Measurements from ENCODE around the gene B4GALT3. TPM values are rescaled to one million over a fixed set of nuclear protein-coding genes. Genes with fewer than 3 reads are reported as not detected.

The B4GALT3 gene
- total and polyA plus RNA-seq, 2 of the 8 experiments (the other 6 are each of a cell fraction or from before 2014, with no cell fraction given), result 42.3 to 43.0 TPM

- no peak for DNase-seq (ENCODE audit: low read depth in 1 of 2, low spot score in 2 of 2)
- H3K9ac ChIP-seq (replicated peaks in 1 of 4; ENCODE audit: extremely low read depth in 1 of 4, low read depth in 3 of 4, low read length in 3 of 4), result peak overlapping the region in 1 of 4 experiments; percentile 21; a peak in 1 of 7 replicates
- H3K14ac ChIP-seq (ENCODE audit: insufficient read length), result no peak overlapping the region
- H4K5ac ChIP-seq (ENCODE audit: insufficient read length, low read depth, low read length), result no peak overlapping the region
- no peaks in the 10 kb centered on the region for H3K23me2 ChIP-seq (ENCODE audit: low read depth, low read length)
- H3K27me3 ChIP-seq (replicated peaks in 1 of 4; ENCODE audit: control insufficient read depth in 3 of 4, extremely low read depth in 1 of 4, insufficient read depth in 3 of 4, low read length in 3 of 4), result 0 out of 7 replicates have a peak, but pooled peaks cover 0 to under 1% (median 0%) of the 10 kb centered on the region in 4 experiments
- H2BK20ac ChIP-seq (ENCODE audit: low read length), result no peak overlapping the region
- no peak overlapping the region for H2BK15ac ChIP-seq (ENCODE audit: low read length)
- H3K56ac ChIP-seq (replicated peaks; ENCODE audit: insufficient read length, low read depth, low read length), result no peak overlapping the region
- whole genome bisulfite sequencing, 2 experiments (ENCODE audit: extremely low coverage in 1 of 2, insufficient coverage in 1 of 2, insufficient read length in 1 of 2, insufficient replicate concordance in 2 of 2, low coverage in 1 of 2, low lambda C conversion rate in 2 of 2, missing lambda C conversion rate in 1 of 2), result 94% methylated on average over 7 of the region's 7 CpGs; no CpG with 5 or more reads in 1 of the 2 experiments
- H3K23ac ChIP-seq (ENCODE audit: insufficient read length), result no peak overlapping the region
- FAIRE-seq, result no peak
- H2BK5ac ChIP-seq (ENCODE audit: low read depth, low read length), result no peak overlapping the region
- H3K79me1 ChIP-seq (ENCODE audit: low read depth, low read length), result no peaks in the 10 kb centered on the region
- ChIA-PET POLR2A (ENCODE audit: partially characterized antibody) (interaction anchor here (0.6 to 9.9 kb wide), 8 partner anchors 9 to 163 kb away, joined by 3 to 82 read pairs (median 3); partner anchors contain the start of genes NDUFS2, PCP4L1, SDHC and TOMM40L), CTCF (ENCODE audit: partially characterized antibody) (interaction anchor here (0.5 to 23.7 kb wide), 18 partner anchors 11 to 798 kb away, joined by 3 to 427 read pairs (median 4); partner anchors contain the start of genes ADAMTS4, NDUFS2 and TOMM40L)
- no peak overlapping the region; the same call in 1 of the 2 replicates for H4K8ac ChIP-seq (ENCODE audit: extremely low read depth, insufficient read depth, low read length)
- no peak overlapping the region; the same call in 1 of the 2 replicates for H2BK12ac ChIP-seq (ENCODE audit: low read depth, low read length)
- no peak overlapping the region for H3K4me3 ChIP-seq (ENCODE audit: extremely low read depth in 1 of 4, insufficient read depth in 2 of 4, low read depth in 3 of 4, low read length in 4 of 4)
- no peak overlapping the region for H2BK120ac ChIP-seq (replicated peaks; ENCODE audit: low read depth, low read length)
- H3K4me2 ChIP-seq (ENCODE audit: insufficient read depth in 1 of 2, low read depth in 2 of 2, low read length in 2 of 2), result peak overlapping the region in 1 of 2 experiments; percentile 8; a peak in 1 of 4 replicates
- peaks cover 0 to 13% (median 0%) of the 10 kb centered on the region in 4 experiments; a peak in 3 of 7 replicates for H3K4me1 ChIP-seq (replicated peaks in 1 of 4; ENCODE audit: control insufficient read depth in 3 of 4, insufficient read depth in 4 of 4, low read length in 3 of 4)
- H3K27ac ChIP-seq (ENCODE audit: low read depth, low read length), result no peak overlapping the region
- peaks cover 0 to 3% of the 10 kb centered on the region in 2 experiments for H4K20me1 ChIP-seq (replicated peaks in 1 of 2; ENCODE audit: control insufficient read depth in 1 of 2, insufficient read depth in 2 of 2, low read length in 2 of 2)
- H3K18ac ChIP-seq (ENCODE audit: extremely low read depth, low read length), result no peak overlapping the region
- H4K91ac ChIP-seq (replicated peaks; ENCODE audit: insufficient read length, low read length), result no peak overlapping the region
- no peaks in the 10 kb centered on the region for H3K9me3 ChIP-seq (ENCODE audit: insufficient read depth in 2 of 2, low read depth in 1 of 2, low read length in 1 of 2)
- no peak for TF ChIP-seq YY1 (IDR thresholded peaks at IDR 0.05; ENCODE audit: low read depth, low read length)
- TF ChIP-seq SIN3A (conservative IDR thresholded peaks at IDR 0.05 in 1 of 2, IDR thresholded peaks at IDR 0.05 in 1 of 2; ENCODE audit: low read depth in 1 of 2, low read length in 2 of 2), result no peak
- TF ChIP-seq, protein P1, sequence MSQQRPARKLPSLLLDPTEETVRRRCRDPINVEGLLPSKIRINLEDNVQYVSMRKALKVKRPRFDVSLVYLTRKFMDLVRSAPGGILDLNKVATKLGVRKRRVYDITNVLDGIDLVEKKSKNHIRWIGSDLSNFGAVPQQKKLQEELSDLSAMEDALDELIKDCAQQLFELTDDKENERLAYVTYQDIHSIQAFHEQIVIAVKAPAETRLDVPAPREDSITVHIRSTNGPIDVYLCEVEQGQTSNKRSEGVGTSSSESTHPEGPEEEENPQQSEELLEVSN (IDR thresholded peaks at IDR 0.05), result no peak
- TF ChIP-seq CHD2 (IDR thresholded peaks at IDR 0.05; ENCODE audit: low read length), result no peak
- TF ChIP-seq SIRT6 (IDR thresholded peaks at IDR 0.05; ENCODE audit: low read length), result no peak
- H3K36me3 ChIP-seq (ENCODE audit: control insufficient read depth in 2 of 4, insufficient read depth in 4 of 4, low read length in 3 of 4), result peaks cover 14 to 23% (median 20%) of the 10 kb centered on the region in 4 experiments; a peak in 7 of 8 replicates
- H2AK5ac ChIP-seq (ENCODE audit: low read depth, low read length), result no peak overlapping the region
- H3K79me2 ChIP-seq (ENCODE audit: control insufficient read depth in 1 of 2, insufficient read depth in 2 of 2, low read length in 2 of 2), result no peaks in the 10 kb centered on the region
- peak overlapping the region; percentile 67; the same call in 1 of the 2 replicates for H2AFZ ChIP-seq (ENCODE audit: low read length)
- H3K4ac ChIP-seq (replicated peaks; ENCODE audit: insufficient read length, low read depth, low read length), result no peak overlapping the region
These were observed 39.8 kb upstream of the B4GALT3 start for GRCh38 chr1:161216945-161217712.

Measured in H1 (cell line).